ENCODE data around the gene SUGCT.

SUGCT gene

DNA sequence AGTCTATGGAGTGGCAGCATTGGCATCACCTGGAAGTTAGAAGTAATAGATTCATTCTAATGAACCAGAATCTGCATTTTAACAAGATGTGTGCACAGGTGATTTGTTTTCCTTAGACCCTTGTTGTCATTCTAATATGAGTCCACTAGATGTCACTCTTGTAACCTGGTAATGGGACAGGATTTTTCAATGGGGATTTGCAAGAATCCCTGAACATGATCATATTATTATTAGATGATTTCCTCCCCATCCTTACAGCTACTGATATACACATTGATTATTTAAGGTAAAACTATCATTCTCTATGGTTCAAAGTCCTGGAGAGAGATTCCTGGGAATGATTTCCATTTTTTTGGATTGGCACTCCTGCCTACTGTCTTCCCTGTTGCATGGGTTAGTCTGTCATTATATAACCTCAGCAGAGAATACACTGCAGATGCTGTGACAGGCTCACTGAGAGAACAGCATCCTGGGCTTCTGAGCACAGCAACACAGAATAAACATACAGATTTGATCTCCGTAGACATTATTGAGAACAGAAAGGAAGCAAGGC lies 194.9 kb downstream of the SUGCT start:
- peak; percentile 20 for DNase-seq (ENCODE audit: low spot score)

DNA sequence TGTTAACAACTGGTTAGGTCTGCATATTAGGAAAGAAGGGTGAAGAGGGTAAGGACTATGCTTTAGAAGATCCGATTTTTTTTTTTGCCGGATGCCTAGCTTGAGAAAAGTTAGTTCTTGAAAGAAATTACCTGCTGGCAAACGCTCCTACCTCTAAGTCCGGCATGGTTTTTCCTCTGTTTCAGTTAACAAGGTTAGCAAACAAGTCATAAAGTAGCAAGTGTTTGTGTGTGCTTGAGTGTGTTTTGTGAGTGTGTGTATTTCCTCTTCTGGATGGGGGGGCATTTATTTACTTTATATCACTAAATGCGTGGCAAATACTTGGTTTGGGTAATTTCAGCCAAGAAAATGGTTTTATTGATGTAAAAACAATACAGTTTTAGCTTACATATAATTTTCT lies 195.6 kb downstream of the SUGCT start:
- no peak for DNase-seq (ENCODE audit: low spot score)

DNA sequence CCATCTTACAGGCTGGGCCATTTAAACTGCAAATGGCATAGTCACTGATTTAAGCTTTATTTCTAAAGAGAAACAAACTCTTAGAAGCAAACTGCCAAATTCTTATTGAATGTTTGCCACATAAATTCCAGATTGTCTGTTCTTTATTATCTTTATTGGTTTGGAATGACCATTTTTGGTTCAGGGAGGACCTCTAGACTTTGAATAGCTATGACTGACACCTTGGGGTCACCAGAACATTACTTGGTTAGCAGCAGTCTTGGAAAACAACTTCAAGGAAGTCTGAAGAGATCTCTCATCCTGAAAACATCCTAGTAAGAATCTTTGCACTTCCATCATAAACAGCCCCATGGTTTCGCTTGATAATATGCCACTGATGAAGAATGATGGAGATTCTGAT lies 197.1 kb downstream of the SUGCT start:
- DNase-seq (ENCODE audit: low spot score): no peak

DNA sequence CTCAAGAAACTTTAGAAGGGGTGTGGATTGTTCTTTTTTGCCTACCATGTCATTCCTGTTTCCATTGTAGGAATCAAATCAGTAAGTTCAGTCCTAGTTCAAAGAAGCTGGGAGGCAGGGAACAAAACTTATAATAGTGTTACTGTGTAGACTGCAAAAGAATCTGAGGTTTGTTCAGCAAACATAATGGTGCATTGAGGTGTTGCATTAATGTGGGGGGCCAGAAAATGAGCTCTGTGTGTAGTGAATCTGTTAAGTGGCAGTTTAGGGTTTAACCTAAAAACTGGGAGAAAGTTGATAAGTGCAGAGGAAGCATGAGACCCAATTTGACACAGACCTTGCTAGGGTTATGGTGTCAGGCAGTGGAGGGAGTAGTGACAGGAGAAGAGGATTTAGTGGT lies 197.7 kb downstream of the SUGCT start:
- DNase-seq (ENCODE audit: low spot score): no peak

DNA sequence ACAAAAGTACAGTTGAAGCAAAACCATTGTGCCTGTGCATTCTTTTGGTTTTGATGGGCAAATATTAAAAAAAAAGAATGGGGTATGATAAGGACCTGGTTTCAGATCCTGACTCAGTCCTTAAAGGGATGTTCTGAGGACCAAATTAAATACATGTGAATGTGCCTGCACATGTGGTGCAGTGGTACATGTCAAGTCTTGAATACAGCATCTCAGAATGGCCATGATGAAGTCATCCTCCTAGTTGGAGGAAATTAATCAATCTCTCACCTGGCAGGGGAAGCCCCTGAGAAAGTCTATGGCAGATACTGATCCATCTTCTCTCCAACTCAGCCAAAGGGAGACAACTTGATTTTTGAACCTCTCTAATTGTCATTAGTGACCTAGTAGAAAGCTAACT lies 207.0 kb downstream of the SUGCT start:
- no peak for DNase-seq (ENCODE audit: low spot score)

DNA sequence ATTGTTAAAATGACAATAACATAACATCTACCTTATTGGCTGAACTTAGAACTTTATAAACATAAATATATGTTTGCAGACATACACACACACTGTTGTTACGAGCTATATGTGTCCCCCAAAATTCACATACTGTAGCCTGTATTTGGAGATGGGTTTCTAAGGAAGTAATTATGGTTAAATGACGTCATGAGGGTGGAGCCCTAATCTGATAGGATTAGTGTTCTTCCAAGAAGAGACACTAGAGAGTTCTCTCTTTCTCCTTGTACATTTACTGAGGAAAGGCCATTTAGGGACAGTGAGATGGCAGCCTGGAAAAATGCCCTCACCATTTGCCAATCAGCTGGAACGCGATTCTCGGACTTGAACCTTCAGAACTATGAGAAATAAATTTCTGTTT lies 211.7 kb downstream of the SUGCT start:
- DNase-seq (ENCODE audit: low spot score): no peak

DNA sequence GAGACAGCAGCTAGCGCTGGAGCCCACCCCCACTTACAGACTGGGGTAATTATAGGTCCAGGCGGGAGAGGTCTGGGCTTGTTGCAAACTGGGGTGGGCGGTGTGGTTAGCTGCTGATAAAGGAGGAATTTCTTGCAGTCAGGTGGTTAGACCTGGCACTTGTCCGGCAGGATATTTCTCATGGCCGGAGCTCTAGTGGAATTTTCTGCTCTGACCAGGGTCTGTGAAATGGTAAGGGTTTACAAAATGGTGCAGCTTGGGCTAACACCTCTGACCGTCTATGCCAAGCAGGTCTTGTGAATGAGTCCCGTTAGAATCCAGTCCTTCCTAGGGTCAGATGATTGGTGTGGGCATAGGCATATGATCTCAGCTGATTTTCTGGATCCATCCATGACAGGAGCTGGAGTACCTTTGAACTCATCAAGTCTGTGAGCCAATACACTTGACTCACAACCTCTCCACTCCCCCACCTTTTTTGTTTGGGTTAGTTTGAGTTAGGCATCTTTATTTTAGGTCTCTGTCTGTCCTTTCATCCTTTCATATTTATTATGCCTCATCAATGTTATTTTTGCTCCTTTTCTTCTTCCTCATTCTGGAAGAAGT lies 213.4 kb downstream of the SUGCT start:
- no peak for DNase-seq (ENCODE audit: low spot score)

DNA sequence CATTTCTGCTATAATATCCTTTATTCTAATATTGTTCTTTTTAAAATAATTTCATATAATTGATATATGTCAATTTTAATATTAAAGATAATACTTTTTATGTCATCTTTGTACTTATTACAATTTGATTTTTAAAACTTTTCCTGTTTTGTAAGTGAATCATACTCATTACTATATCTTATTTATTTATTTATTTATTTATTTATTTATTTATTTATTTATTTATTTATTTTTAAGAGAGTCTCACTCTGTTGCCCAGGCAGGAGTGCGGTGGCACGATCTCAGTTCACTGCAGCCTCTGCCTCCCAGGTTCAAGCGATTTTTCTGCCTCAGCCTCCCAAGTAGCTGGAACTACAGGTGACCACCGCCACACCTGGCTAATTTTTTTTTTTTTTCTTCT lies 215.3 kb downstream of the SUGCT start:
- no peak for DNase-seq (ENCODE audit: low spot score)

DNA sequence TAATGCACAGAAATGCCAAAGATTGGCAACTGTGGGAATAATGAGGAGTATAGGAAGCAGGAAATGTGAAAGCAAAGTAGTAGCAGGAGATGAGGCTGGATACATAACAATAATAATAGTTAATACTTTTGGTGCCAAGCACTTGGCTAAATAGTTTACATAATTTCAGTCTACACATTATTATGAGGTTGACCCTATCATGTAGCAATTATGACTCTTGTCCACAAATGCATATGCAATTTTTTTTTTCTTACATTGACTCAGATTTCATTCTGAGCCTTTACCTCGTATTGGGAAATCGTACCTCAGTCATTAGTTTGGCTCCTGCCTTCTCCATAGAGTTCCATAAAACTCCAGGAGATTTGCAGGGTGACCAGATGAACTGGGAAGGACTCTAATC lies 219.9 kb downstream of the SUGCT start:
- no peak for DNase-seq (ENCODE audit: low spot score)

DNA sequence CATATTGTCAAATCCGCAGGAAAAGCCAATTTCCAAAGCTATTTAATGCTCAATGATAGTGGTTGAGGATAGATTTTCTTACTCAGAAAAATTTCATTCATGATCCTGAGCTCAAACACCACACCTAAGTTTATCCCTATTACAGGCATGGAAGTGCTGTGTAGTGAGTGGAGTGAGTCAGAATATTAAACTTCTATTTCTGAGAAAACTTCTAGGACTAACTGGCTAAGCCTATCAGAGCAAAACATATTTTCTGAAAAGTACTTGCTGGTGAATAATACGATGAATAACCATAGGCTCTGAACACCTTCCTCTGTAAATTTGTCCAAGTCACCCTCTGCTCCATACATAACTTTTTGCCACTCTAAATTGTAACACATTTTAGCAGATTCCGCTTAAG lies 221.5 kb downstream of the SUGCT start:
- no peak for DNase-seq (ENCODE audit: low spot score)

DNA sequence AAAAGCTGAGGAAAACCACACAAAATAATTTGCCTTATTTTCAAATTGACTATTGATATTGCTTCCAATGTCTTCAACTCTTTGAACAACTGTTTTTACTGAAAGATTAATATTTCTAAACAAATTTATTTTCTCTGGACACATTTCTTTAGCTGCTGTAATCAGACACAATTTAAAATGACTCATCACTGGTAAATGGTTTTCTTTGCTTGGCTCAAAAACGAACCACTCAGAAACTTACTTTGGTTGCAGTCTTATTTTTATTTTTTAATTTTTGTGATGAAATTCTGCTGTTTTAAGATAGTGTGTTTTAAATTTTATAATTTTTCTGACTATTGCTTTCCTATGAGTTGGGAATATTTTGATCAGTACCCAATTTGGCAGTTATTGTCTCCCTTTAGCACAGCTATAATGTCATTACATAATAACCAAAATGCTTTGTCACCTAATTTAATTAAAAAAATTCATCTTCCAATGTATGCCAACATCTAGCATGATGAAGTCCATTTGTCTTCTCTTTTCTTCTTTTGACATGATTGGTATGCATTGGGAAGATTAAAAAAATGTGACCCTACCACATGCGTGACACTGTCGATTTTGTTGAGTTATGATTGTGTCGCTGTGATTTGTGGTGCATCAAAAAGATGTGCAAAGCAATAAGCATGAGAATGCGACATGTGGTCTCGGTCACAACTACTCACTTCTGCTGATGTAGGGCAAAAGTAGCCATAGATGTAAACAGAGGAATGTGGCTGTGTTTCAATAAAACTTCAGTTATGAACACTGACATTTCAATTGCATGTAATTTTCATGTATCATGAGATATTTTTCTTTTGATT lies 222.3 kb downstream of the SUGCT start:
- no peak for DNase-seq (ENCODE audit: low spot score)

DNA sequence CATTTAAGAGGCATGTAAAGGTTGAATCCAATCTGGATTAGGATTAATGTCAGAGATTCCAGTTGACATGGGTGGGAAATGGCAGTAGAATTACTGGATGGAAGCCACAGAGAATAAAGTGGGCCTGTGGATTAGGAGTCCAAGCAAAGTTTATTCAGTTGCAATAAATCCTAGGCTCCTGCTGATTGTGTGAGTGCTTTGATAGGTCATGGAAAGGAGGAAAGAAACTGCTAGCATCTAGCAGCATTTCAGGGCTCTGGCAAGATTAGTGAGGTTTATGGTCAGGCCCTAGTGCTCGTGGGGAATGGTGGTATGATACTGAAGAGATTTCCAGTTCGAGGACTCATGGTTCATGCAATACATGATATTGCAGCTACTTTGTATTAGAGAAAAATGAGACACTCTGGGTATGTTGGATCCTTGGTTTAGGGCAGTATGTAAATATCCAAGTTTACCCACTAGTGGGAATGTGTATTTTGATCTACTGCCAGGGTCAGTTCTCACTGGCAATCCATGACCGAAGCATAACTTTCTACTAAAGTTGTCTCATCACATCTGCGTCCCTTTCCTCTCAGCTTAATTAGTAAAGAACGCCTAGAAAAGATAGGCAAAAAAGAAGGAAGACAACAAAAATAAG lies 235.0 kb downstream of the SUGCT start:
- no peak for DNase-seq (ENCODE audit: low spot score)

DNA sequence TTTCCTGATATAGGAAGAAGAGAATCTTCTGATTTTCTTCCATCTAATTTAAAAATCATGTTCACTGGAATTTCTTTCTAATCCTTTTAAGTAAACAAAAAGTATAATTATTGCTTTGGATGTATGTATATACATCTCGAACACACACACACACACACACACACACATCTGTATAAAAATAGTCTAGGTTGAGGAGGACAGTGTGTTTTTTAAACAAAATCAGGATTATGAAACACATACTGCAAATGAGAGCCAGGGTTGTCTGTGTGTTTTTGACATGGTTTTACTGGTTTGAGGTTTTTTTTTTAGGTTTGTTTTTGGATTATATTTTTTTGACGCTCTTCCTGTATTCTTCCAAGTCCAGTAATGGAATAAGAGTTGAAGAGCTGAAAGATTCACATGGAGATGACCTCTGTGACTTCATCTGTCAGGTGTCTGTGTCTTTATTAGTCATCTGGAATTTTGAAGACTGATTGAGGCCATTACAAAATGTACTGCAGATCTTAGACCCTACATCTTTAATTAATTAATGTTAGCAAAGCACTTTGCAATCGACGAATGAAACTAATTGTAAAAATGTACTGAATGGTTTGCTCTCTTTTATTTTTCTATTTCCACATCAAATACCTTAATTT lies 237.1 kb downstream of the SUGCT start:
- no peak for DNase-seq (ENCODE audit: low spot score)

DNA sequence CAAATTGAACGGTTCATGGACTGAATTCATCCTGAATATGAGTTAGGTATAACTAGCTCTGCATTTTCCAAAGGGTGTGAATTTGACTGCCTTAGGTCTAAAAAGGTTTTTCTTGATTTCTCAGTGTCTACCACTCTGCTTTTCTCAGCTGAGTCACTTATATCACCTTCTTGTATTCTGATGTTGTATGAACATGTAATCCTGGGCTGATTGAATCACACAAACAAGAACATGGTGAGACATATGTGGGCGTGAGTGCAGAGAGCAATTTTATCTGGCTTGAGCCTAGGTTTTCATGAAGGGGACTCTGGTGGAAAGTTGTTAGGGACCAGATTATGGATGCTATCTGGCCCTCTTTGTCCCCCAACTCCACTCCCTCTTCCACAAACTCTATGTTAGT lies 239.8 kb downstream of the SUGCT start:
- DNase-seq (ENCODE audit: low spot score): no peak

DNA sequence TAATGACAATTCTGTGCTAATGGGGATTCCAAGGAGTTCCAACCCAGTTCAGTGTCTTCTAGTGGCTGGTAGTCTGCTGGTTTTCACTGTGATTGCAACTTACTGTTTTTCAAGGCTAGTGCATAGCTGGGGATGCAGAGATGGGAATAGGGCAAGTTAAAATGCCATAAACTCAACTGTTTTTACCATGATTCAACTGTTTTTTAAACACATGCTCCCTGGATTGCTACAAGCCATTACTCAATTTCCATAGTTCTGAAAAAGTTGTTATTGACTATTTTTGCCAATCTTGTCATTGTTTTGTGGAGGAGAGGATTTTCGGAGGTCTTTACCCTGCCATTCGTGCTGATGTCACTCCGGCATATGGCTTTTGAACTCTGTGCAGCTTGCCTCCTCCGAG lies 245.3 kb downstream of the SUGCT start:
- DNase-seq (ENCODE audit: low spot score): no peak

DNA sequence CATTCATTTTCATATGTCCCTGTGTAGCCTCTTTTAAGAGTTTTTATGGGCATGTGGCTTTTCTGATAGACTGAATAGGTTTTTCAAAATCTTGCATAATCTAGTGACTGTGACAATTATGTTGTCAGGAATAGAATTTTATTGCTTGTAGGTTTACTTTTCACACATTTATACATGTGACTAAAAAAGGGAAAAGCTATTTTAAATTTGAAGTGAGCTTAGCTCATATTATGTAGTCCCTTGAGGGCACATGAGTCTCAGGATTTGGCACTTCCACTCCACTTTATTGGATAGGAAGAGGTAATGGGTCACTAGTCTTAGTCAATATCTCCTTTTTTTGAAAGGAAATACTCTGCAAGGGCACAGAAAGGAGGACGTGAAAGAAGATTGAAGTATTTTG lies 247.3 kb downstream of the SUGCT start:
- DNase-seq (ENCODE audit: low spot score): no peak

DNA sequence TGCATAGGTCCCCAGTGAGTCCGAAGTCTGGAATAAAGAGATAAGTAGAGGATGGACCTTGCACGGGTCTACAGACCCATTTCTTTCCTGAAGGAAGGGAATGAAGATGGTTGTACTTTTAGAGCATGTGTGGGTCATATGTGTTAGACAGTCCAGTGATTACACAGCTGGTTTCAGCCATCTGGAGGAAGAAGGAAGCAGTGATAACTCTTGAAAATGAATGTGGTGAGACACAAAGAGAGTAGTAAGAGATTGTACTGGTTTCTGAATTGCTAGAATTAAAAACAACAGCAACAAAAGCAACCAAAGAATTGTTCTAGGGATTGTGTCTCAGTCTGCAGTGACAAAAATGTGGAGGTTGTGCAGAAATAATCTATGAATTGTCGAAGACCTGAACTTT lies 258.9 kb downstream of the SUGCT start:
- DNase-seq (ENCODE audit: low spot score): no peak

DNA sequence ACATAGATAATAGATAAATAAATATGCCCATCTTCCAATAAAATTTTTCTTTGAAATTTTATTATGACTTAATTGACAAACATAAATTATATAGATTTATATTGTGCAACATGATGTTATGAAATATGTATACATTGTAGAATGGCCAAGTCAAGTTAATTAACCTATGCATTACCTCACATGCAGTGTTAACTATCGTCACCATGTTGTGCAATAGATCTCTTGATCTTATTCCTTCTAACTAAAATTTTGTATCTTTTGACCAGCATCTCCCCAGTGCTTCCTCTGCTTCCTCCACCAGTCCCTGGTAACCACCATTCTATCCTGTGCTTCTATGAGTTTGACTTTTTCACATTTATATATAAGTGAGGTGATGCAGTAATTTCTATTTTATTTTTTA lies 259.6 kb downstream of the SUGCT start:
- DNase-seq (ENCODE audit: low spot score): no peak

DNA sequence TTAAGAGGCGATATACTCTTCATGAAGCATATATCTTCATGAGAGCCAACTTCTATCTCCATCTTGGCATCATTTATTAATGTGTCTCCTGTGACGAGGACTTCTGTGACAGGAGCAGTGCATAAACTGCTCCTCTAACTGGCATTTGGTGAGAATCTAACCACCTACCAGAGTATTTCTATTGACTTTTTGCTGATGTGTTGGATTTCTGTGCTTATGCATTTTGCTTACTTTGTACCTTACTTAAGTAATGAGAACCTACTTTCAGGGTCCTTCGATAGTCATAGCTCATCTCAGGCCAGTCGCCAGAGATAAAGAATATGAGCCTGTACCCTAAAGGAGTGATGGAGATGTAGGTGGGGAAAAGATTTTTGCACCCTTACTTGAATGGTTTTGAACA lies 265.7 kb downstream of the SUGCT start:
- DNase-seq (ENCODE audit: low spot score): no peak

DNA sequence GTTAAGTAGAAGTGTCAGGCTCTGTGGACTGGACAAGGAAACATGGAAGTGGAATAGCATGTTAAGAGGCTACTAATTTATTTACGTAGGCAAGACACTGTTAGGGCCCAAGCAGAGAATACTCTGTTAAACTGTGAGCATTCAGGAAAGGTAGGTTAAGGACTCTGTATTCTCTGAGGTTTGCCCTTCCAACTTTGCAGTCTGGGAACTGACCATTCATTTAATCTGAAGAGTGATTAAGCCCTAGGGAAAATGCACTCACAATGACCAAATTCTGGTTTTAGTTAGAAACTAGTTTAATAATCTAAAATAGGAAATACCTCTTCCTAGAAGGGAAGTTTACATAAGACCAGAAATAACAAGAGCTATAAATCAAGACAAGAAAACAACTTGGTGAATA lies 266.6 kb downstream of the SUGCT start:
- DNase-seq (ENCODE audit: low spot score): no peak

DNA sequence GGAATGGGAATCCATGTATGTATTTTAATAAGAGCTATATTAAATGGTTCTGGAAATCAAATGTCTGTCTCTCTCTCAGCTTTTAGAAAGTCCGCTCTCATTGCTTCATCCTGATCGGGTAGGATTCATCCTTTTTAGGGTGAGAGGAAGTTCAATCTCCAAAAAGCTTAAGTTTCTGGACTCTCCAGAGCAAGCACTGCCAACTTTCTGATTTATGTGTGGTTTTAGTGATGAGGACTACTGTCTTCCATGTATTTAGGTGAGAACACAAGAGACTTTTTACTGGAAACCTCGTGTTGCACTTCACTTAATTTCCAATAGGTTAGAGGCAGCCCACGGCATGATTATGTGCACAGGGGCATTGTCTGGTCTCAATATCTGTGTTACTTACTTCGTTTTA lies 267.9 kb downstream of the SUGCT start:
- no peak for DNase-seq (ENCODE audit: low spot score)

DNA sequence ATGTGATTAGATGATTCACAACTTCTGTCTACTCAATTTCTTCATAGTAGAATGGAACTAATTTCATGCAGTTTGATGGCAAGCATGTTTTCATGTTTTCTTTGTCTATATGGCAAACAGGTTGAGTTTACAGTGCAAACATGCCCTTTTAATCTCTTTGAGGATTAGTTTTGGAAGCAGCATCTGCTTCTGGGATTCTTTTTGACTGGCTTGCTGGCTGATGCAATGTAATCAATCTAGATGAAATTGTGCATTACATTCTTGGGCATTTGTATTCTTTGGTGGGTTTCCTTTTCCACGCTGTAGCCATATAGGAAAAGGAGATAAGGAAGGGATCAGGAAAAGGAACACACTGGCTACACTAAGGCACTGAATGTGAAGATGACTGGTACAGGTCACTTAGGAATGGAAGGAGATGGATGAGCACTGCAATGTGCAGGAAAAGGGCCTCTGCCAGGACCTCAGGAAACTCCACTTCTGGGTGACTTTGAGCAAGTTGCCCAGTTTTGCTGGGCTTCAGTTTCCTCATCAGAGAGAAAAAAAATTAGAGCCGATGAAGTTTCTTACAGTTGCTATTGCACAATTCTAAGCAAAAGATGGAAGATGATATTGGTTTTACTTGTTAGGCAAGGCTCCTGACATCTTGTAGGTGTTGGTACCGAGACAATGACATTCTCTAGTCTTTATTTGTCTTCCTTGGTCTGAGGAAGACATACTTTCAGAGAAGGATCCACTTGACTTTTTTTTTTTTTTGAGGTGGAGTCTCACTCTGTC lies 269.1 kb downstream of the SUGCT start:
- no peak for DNase-seq (ENCODE audit: low spot score)

Data from hematopoietic multipotent progenitor cell treated with erythropoietin and hydrocortisone succinate and interleukin-3 and kit ligand, for 17 days (in vitro differentiated cells).